ENCODE measurements around the gene MBD3L4.
"Not testable (repeated sequence)": the region's sequence is repeated elsewhere in the genome, so short reads cannot be mapped to it uniquely, and the experiment has no call there.

The MBD3L4 gene

GRCh38 chr19:7063339-7063738 is 23.4 kb upstream of the MBD3L4 start:
- no peaks in the 10 kb centered on the region for H3K27me3 ChIP-seq (ENCODE audit: control insufficient read depth, low read length)

GRCh38 chr19:7059977-7060376 is 20.0 kb upstream of the MBD3L4 start:
- H3K9me2 ChIP-seq (replicated peaks; ENCODE audit: control insufficient read depth, low read length); H3K4me2 ChIP-seq (ENCODE audit: low read length); H4K20me1 ChIP-seq (ENCODE audit: control insufficient read depth, insufficient read depth, low read depth, low read length); H3K79me2 ChIP-seq (ENCODE audit: control insufficient read depth, low read length); H3K4me3 ChIP-seq (ENCODE audit: low read length); H3K9me3 ChIP-seq (ENCODE audit: control insufficient read depth, insufficient read depth, low read length); H3K4me1 ChIP-seq (ENCODE audit: control insufficient read depth, low read length); H3F3A ChIP-seq (ENCODE audit: control insufficient read depth, insufficient read depth); H3K36me3 ChIP-seq (ENCODE audit: control insufficient read depth, low read length); H3K27me3 ChIP-seq (ENCODE audit: control insufficient read depth, low read length); H3K27ac ChIP-seq (ENCODE audit: low read depth, low read length): not testable (repeated sequence)

More at GRCh38 chr19:7063339-7063738, 23.4 kb upstream of the MBD3L4 start:
- Histone ChIP-seq H4K20me1 (ENCODE audit: control insufficient read depth, insufficient read depth, low read depth, low read length) (no peaks in the 10 kb centered on the region), H3K9me2 (replicated peaks; ENCODE audit: control insufficient read depth, low read length) (no peaks in the 10 kb centered on the region), H3K4me1 (ENCODE audit: control insufficient read depth, low read length) (peaks cover under 1% of the 10 kb centered on the region; the same call in 1 of the 2 replicates), H3F3A (ENCODE audit: control insufficient read depth, insufficient read depth) (peaks cover 3% of the 10 kb centered on the region), H3K79me2 (ENCODE audit: control insufficient read depth, low read length) (no peaks in the 10 kb centered on the region), H3K9me3 (ENCODE audit: control insufficient read depth, insufficient read depth, low read length) (no peaks in the 10 kb centered on the region), H3K4me2 (ENCODE audit: low read length) (no peak overlapping the region), H3K4me3 (ENCODE audit: low read length) (no peak overlapping the region), H3K27ac (ENCODE audit: low read depth, low read length) (no peak overlapping the region), H3K36me3 (ENCODE audit: control insufficient read depth, low read length) (no peaks in the 10 kb centered on the region)
- no peak for TF ChIP-seq CTCF (IDR thresholded peaks at IDR 0.05; ENCODE audit: low read depth, low read length, poor library complexity, severe bottlenecking)
- TF ChIP-seq EZH2phosphoT487 (IDR thresholded peaks at IDR 0.05; ENCODE audit: borderline replicate concordance, low read length): no peak

GRCh38 chr19:7058576-7058975 is 18.6 kb upstream of the MBD3L4 start, which contains the start of gene MBD3L3:
Gene MBD3L3 (minus strand): TSS chr19:7058676. CDS start chr19:7058605, 71 bp downstream.
- not testable (repeated sequence) for H3K4me3 ChIP-seq (ENCODE audit: low read length); H3K27me3 ChIP-seq (ENCODE audit: control insufficient read depth, low read length)

GRCh38 chr19:7056371-7056770 is 16.4 kb upstream of the MBD3L4 start:
- H3K36me3 ChIP-seq (ENCODE audit: control insufficient read depth, low read length); H3K27me3 ChIP-seq (ENCODE audit: control insufficient read depth, low read length); H3K9me3 ChIP-seq (ENCODE audit: control insufficient read depth, insufficient read depth, low read length); H3F3A ChIP-seq (ENCODE audit: control insufficient read depth, insufficient read depth); H3K4me3 ChIP-seq (ENCODE audit: low read length); H3K27ac ChIP-seq (ENCODE audit: low read depth, low read length); H3K4me2 ChIP-seq (ENCODE audit: low read length); H3K79me2 ChIP-seq (ENCODE audit: control insufficient read depth, low read length); H3K9me2 ChIP-seq (replicated peaks; ENCODE audit: control insufficient read depth, low read length); H3K4me1 ChIP-seq (ENCODE audit: control insufficient read depth, low read length); H4K20me1 ChIP-seq (ENCODE audit: control insufficient read depth, insufficient read depth, low read depth, low read length): not testable (repeated sequence)

More at GRCh38 chr19:7058576-7058975, 18.6 kb upstream of the MBD3L4 start, which contains the start of gene MBD3L3:
- H4K20me1 ChIP-seq (ENCODE audit: control insufficient read depth, insufficient read depth, low read depth, low read length); H3F3A ChIP-seq (ENCODE audit: control insufficient read depth, insufficient read depth); H3K36me3 ChIP-seq (ENCODE audit: control insufficient read depth, low read length); H3K79me2 ChIP-seq (ENCODE audit: control insufficient read depth, low read length); H3K9me3 ChIP-seq (ENCODE audit: control insufficient read depth, insufficient read depth, low read length); H3K9me2 ChIP-seq (replicated peaks; ENCODE audit: control insufficient read depth, low read length); H3K4me1 ChIP-seq (ENCODE audit: control insufficient read depth, low read length); H3K4me2 ChIP-seq (ENCODE audit: low read length); H3K27ac ChIP-seq (ENCODE audit: low read depth, low read length): not testable (repeated sequence)

GRCh38 chr19:7055679-7056078 is 15.7 kb upstream of the MBD3L4 start:
- not testable (repeated sequence) for H3F3A ChIP-seq (ENCODE audit: control insufficient read depth, insufficient read depth); H3K79me2 ChIP-seq (ENCODE audit: control insufficient read depth, low read length); H4K20me1 ChIP-seq (ENCODE audit: control insufficient read depth, insufficient read depth, low read depth, low read length); H3K4me3 ChIP-seq (ENCODE audit: low read length); H3K9me2 ChIP-seq (replicated peaks; ENCODE audit: control insufficient read depth, low read length); H3K27me3 ChIP-seq (ENCODE audit: control insufficient read depth, low read length); H3K4me1 ChIP-seq (ENCODE audit: control insufficient read depth, low read length); H3K9me3 ChIP-seq (ENCODE audit: control insufficient read depth, insufficient read depth, low read length); H3K4me2 ChIP-seq (ENCODE audit: low read length); H3K27ac ChIP-seq (ENCODE audit: low read depth, low read length); H3K36me3 ChIP-seq (ENCODE audit: control insufficient read depth, low read length)

GRCh38 chr19:7054635-7055368 is 14.8 kb upstream of the MBD3L4 start:
- not testable (repeated sequence) for H3K9me3 ChIP-seq (ENCODE audit: control insufficient read depth, insufficient read depth, low read length); H3K4me3 ChIP-seq (ENCODE audit: low read length); H3K4me2 ChIP-seq (ENCODE audit: low read length); H3K9me2 ChIP-seq (replicated peaks; ENCODE audit: control insufficient read depth, low read length); H3K4me1 ChIP-seq (ENCODE audit: control insufficient read depth, low read length); H3K36me3 ChIP-seq (ENCODE audit: control insufficient read depth, low read length); H3K27me3 ChIP-seq (ENCODE audit: control insufficient read depth, low read length); H3K27ac ChIP-seq (ENCODE audit: low read depth, low read length); H3K79me2 ChIP-seq (ENCODE audit: control insufficient read depth, low read length); H3F3A ChIP-seq (ENCODE audit: control insufficient read depth, insufficient read depth); H4K20me1 ChIP-seq (ENCODE audit: control insufficient read depth, insufficient read depth, low read depth, low read length)

GRCh38 chr19:7052896-7053295 is 12.9 kb upstream of the MBD3L4 start:
- not testable (repeated sequence) for H3K79me2 ChIP-seq (ENCODE audit: control insufficient read depth, low read length); H3K4me2 ChIP-seq (ENCODE audit: low read length); H3K27ac ChIP-seq (ENCODE audit: low read depth, low read length); H3K9me2 ChIP-seq (replicated peaks; ENCODE audit: control insufficient read depth, low read length); H4K20me1 ChIP-seq (ENCODE audit: control insufficient read depth, insufficient read depth, low read depth, low read length); H3K36me3 ChIP-seq (ENCODE audit: control insufficient read depth, low read length); H3K9me3 ChIP-seq (ENCODE audit: control insufficient read depth, insufficient read depth, low read length); H3K27me3 ChIP-seq (ENCODE audit: control insufficient read depth, low read length); H3F3A ChIP-seq (ENCODE audit: control insufficient read depth, insufficient read depth); H3K4me1 ChIP-seq (ENCODE audit: control insufficient read depth, low read length); H3K4me3 ChIP-seq (ENCODE audit: low read length)
